ENCODE results near the gene CGNL1.

GRCh38 chr15:57463360-57463759, 87.1 kb downstream of the CGNL1 start:
- no peak for TF ChIP-seq POLR2AphosphoS5 (IDR thresholded peaks at IDR 0.05)
- TF ChIP-seq, protein P1, sequence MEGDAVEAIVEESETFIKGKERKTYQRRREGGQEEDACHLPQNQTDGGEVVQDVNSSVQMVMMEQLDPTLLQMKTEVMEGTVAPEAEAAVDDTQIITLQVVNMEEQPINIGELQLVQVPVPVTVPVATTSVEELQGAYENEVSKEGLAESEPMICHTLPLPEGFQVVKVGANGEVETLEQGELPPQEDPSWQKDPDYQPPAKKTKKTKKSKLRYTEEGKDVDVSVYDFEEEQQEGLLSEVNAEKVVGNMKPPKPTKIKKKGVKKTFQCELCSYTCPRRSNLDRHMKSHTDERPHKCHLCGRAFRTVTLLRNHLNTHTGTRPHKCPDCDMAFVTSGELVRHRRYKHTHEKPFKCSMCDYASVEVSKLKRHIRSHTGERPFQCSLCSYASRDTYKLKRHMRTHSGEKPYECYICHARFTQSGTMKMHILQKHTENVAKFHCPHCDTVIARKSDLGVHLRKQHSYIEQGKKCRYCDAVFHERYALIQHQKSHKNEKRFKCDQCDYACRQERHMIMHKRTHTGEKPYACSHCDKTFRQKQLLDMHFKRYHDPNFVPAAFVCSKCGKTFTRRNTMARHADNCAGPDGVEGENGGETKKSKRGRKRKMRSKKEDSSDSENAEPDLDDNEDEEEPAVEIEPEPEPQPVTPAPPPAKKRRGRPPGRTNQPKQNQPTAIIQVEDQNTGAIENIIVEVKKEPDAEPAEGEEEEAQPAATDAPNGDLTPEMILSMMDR (IDR thresholded peaks at IDR 0.05) = no peak
